Stimulated activated CD4-positive, alpha-beta T cell treated with anti-CD3 and anti-CD28 coated beads, Interleukin-1b, Interleukin-23, amount 100 ng/mL, for 24 hours (primary cell): ENCODE results near the gene RAB39A.
A peak's percentile ranks its signal among the peaks of the same experiment; 100 is the strongest.
"Not testable (repeated sequence)": the region's sequence is repeated elsewhere in the genome, so short reads cannot be mapped to it uniquely, and the experiment has no call there.

Source experiments
- DNase-seq, 4 experiments: peaks; one replicate each; pipeline ENCODE4 v3.0.0-alpha.2; 2020; ENCODE audit warnings: low read depth in 4 of 4, low spot score in 1 of 4

The RAB39A gene, protein sequence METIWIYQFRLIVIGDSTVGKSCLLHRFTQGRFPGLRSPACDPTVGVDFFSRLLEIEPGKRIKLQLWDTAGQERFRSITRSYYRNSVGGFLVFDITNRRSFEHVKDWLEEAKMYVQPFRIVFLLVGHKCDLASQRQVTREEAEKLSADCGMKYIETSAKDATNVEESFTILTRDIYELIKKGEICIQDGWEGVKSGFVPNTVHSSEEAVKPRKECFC

DNA sequence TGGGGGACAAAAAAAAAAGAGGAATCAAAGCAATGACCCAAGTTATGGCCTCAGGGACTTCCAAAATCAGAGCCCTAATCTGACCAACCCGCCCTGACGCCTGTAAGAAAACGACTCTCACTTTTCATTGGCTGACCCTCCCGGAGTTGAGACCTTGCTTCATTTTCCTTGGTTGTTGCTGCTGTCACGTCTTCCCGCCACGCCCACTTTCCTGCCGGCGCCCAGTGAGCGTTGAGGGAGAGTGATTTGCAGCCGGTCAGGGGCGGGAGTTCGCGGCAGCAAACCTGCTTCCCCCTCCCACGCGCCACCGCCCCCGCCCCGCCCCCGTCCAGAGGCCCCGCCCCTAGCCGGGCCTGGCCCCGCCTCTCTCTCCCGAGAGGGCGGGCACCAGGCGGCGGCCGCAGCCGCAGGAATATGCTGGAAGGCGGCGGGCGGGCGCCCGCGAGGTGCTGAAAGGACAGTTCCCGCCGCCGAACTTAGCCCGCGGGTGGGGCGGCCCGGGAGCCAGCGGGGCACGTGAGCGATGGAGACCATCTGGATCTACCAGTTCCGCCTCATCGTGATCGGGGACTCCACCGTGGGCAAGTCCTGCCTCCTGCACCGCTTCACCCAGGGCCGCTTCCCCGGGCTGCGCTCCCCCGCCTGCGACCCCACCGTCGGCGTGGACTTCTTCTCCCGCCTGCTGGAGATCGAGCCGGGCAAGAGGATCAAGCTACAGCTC, at the start of gene RAB39A:
TSS of gene RAB39A (plus strand) at position 403 of the 721 bp plus-strand sequence. CDS start at position 524, 121 bp downstream.
- peak; percentile 12 to 72 (median 38) for DNase-seq

DNA sequence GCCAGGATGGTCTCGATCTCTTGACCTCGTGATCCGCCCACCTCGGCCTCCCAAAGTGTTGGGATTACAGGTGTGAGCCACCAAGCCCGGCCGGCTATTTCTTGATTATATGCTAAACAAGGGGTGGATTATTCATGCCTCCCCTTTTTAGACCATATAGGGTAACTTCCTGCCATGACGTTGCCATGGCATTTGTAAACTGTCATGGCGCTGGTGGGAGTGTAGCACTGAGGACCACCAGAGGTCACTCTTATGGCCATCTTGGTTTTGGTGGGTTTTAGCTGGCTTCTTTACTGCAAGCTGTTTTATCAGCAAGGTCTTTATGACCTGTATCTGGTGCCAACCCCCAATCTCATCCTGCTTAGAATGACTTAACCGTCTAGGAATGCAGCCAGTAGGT, 46.8 kb upstream of the RAB39A start:
- not testable (repeated sequence) for DNase-seq

DNA sequence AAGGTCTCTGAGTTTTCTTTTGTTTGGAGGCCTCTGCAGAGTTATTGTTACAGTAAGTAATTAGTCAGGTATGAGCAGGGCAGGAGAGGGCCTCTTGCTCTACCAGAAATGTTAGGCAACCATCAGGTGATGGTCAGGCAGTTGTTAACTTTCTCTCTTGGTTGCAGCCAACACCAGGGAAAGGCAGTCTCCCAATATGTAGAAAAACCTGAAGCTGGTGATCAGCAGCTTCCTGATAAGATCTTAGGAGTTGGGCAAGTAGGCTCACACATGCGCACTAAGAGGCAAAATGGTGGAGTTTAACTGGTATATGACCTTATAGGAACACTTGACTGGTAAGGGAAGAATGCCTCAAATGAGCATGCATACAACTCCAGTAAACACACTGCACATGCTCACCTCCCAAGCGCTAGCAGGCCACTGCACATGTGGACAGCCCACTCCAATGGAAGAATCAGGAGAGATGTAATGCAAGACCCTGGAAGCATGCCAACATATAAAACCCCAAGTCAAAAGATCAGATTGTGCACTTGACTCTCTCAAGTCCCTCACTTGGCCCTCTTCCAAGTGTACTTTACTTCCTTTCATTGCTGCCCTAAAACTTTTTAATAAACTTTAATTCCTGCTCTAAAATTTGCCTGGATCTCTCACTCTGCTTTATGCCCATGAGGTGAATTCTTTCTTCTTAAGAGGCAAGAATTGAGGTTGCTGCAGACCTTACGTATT, 46.0 kb upstream of the RAB39A start:
- no peak for DNase-seq

DNA sequence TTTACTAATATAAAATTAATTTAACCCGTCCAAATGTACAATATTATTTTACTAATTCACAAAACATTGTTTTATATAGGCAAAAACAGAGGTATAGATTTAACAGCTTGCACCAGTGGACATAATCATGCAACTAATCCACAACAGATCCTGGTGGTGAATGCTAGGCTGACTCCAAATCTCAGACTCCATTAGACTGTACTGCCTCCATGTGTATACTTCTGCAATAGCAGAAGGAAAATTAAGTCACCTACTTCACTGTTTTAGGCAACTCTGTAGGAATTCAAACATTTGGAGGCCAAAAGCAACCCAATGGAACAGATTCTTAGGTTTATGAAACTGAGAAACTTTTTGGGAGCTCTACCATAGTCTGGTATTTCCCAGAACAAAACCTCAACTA, 30.0 kb upstream of the RAB39A start:
- DNase-seq = no peak

DNA sequence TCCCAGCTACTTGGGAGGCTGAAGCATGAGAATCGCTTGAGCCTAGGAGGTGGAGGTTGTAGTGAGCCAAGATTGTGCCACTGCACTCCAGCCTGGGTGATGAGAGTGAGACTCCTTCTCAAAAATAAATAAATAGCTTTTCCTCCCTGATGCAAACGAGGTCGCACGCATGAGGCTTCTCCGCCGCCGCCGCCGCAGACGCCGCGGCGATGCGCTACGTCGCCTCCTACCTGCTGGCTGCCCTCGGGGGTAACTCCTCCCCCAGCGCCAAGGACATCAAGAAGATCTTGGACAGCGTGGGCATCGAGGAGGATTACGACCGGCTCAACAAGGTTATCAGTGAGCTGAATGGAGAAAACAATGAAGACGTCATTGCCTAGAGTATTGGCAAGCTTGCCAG, 20.0 kb upstream of the RAB39A start:
- DNase-seq = no peak

DNA sequence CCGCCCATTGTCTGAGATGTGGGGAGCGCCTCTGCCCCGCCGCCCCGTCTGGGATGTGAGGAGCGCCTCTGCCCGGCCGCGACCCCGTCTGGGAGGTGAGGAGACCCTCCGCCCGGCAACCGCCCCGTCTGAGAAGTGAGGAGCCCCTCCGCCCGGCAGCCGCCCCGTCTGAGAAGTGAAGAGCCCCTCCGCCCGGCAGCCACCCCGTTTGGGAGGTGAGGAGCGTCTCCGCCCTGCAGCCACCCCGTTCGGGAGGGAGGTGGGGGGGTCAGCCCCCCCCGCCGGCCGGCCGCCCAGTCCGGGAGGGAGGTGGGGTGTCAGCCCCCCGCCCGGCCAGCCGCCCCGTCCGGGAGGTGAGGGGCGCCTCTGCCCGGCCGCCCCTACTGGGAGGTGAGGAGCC, 15.8 kb upstream of the RAB39A start:
- DNase-seq = not testable (repeated sequence)

DNA sequence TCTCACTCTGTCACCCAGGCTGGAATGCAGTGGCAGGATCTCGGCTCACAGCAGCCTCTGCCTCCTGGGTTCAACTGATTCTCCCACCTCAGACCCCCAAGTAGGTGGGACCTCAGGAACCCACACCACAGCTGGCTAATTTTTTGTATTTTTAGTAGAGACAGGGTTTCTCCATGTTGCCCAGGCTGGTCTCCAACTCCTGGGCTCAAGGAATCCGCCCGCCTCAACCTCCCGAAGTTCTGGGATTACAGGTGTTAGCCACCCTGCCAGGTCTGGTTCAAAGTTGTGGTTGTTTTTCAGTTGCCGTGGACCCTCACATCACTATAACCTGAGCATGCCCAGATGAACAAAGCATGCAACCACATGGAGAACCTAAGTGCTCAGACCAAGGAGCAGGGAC, 13.0 kb upstream of the RAB39A start:
- no peak for DNase-seq

DNA sequence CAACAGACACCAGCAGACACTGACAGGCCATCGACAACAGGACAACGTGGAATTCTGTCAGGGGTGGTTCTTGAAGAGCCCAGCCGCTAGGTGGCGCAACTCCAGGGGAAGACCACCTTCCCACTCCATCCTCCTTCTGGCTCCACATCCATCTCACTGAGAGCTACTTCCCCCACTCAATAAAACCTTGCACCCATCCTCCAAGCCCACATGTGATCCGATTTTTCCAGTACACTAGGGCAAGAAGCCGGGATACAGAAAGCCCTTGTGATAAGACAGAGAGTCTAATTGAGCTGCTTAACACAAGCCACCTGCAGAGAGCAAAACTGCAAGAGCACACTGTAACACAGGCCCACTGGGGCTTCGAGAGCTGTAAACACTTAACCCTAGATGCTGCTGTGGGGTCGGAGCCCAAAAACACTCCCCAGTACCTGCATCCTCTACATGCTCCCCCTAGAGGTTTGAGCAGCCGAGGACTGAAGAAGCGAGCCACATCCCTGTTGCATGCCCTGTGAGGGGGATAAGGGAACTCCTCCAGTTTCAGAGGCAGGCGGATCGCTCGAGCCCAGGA, 11.5 kb upstream of the RAB39A start:
- DNase-seq = no peak

DNA sequence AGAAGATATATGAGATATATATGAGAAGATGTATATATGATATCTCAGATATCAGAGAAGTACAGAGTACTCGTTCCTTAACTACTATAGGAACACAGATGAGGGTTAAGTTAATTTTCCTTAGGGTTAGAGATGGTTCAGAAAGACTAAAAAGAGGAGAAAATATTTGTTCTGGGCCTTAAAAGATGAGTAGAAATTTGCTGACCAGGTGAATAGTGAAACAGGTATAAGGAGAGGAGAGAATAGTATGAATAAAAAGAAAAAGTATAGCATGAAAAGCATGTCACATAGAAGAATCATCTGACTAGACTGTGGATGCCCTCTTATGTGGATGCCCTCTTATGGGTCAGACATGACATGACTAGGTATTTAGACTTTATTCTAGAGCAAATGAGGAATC, 6.3 kb upstream of the RAB39A start:
- DNase-seq = no peak

DNA sequence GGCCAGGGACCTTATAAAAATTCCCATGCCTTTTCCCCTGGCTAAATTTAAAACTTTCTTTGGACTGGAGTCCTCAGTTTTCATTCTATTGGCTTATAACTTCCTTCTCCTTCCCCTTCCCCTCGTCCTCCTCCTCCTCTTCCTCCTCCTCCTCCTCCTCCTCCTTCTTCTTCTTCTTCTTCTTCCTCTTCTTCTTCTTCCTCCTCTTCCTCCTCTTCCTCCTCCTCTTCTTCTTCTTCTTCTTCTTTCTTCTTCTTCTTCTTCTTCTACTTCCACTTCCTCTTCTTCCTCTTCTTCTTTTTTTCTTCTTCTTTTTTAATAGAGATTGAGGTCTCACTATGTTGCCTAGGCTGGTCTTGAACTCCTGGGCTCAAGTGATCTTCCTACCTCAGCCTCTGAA, 4.7 kb upstream of the RAB39A start:
- not testable (repeated sequence) for DNase-seq

DNA sequence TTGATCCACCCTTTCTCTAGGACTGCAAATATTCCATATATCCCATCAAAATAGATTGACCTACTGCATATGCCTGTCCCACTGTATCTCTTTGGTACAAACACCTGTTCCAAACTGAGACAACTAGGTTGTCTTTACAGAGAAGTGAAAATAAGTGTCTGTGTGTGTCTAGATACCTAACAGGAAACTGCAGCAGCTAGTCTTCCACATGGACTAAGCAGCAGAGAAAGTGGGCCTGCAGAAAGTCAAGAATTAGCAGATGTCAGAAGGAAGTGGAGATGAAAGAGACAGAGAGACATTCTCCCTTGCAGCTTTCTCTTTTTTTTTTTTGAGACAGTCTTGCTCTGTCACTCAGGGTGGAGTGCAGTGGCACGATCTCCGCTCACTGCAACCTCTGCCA, 3.9 kb upstream of the RAB39A start:
- no peak for DNase-seq

DNA sequence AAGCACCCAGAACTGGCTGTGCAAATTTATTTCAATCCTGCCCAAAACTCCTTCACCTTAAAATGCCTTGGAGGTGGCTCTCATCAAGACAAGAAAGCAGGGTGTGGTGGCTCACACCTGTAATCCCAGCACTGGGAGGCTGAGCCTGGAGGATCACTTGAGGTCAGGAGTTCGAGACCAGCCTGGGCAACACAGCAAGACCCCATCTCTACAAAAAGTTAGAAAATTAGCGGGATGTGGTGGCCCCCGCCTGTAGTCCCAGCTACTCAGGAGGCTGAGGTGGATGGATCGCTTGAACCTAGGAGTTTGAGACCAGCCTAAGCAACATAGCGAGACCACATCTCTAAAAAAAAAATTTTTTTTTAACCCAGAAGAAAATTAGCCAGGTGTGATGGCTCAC, 689 bp upstream of the RAB39A start:
- no peak for DNase-seq

DNA sequence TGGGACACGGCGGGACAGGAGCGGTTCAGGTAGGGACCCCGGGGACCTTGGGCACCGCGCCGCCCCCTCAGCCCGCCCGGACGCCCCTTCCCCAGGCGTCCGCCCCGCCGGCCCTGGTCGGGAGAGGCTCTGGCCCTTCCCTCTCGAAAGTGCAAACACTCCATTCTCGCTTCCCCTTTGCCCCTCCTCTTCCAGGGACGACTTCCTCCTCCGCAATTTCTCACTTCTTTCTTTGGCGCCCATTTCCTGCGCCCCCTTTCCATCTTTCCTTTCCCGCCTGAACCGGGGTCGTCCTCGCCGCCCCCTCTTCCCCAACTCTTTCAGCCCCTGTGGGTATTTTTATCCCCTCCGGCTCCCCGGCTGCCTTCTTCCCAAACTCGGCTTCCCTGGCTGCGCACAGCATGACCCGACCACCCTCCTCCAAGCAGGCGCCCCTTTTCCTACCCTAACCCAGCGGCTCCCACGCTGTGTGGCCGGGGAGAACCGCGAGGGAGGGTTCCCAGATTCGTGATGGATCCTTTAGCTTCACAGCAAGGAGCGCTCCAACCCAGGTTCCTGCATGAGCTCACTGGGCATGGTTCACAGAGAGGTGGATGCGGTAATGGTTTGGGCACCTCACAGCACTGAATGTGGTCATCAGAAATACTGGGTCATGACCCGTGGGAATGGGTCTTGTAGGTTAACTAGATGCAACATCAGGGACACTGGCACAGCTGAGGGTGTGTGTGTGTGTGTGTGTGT, 689 bp downstream of the RAB39A start:
- no peak for DNase-seq

DNA sequence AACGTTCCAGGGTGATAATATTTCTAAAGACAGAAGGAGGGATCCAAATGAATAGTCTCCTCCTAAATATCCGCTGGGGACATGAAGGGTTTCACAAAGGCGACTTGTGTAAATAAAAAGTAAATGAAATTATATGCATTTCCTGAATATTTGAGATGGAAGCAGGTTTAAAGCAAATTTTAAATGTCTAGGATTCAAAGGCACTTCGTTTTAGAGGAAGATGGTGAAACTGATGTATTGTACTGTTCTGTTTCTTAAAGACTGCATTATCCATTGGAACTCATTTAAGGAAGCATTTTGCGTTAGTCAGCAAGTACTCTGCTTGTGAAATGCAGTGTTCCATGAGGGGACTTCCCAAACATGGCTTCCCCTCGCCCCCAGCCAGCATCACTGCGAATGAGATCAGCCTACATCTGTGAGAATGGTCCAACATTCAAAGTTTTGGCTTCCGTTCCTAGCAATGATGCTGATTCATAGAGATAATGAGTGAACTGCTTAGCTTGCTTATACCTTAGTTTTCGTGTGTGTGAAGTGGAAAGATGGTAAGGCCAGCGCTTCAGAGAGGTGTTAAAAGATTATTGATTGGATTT, 1.5 kb downstream of the RAB39A start:
- no peak for DNase-seq

DNA sequence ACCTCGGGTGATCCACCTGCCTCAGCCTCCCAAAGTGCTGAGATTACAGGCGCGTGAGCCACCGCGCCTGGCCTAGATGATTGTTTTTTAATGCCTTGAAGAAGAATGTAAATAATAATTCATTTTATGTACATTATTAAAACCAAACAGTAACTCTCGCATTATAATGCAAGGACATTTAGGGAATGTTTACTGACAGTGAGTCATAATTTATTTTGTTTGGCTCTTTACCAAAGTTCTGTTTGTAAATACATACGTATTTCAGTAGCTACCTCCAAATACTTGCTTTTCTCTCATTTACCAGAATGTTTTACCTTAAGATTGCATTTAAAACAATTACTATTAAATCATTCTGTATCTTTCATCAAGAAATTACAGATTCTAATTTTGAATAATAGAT, 3.0 kb downstream of the RAB39A start:
- no peak for DNase-seq

DNA sequence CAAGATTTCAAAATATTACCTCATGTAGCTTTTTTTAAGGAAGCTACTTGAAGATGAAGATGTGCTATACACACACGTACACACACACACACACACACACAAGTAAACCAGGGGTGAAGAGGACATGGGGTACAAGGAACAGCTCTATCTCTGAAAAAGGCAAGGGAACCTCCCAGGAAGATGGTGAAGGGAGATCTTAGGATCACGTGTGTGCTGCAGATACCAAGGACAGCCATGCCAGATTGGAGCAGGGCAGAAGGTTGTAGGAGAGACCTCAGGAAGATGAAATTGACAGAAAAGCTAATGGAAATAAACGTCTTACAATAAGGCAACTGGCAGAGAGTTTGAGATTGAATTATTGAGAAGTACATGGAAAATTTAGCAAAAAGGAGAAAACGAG, 19.7 kb downstream of the RAB39A start:
- DNase-seq = no peak

DNA sequence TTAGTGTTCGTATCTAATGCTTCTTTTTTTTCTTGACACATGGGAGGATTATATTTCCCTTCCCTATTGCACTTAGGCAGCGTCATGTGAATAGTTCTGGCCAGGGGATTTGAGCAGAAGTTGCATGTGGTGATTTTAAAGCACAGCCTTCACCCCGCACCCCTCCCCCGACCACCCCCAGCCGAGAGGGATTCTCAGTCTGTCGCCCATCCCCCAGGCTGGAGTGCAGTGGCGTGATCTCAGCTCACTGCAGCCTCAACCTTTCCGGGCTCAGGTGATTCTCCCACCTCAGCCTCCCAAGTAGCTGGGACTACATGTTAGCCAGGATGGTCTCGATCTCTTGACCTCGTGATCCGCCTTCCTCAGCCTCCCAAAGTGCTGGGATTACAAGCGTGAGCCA, 20.1 kb downstream of the RAB39A start:
- DNase-seq = not testable (repeated sequence)

DNA sequence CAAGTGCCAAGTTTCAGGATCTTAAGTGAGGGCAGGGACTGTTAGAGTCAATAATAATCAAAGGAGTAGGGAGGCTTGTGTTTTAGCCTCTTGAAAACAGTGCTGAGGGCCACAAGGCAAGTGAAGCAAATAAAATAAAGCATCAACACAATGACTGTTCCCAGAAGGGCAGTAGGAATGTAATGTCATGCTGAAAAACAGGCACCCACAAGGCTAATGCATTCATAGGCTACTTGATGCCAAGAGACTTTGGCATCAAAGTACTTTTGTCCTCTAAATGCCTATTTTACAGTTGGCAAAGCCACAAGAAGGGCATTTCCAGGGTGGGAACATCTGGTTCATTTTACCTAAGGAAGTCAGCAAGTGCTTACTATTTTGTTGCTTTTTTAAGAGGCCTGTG, 22.9 kb downstream of the RAB39A start:
- no peak for DNase-seq

DNA sequence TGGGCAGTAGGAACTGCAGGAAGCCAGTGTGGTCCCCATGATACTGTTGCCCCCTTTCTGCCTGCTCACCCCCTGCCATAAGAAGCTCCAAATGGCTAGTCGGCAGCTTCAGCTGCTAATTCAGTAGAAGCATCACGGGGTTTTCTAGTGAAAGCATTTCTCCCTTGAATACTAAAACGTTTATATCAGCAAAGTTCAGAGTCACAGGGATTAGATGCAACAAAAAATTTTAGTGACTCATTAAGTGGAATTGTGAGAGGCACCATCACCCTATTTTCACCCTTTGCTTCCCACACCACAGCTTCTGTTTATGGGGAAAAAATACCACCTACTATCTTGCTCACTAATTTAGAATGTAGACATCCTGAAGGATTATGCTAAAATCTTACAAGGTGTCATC, 25.2 kb downstream of the RAB39A start:
- DNase-seq = no peak

DNA sequence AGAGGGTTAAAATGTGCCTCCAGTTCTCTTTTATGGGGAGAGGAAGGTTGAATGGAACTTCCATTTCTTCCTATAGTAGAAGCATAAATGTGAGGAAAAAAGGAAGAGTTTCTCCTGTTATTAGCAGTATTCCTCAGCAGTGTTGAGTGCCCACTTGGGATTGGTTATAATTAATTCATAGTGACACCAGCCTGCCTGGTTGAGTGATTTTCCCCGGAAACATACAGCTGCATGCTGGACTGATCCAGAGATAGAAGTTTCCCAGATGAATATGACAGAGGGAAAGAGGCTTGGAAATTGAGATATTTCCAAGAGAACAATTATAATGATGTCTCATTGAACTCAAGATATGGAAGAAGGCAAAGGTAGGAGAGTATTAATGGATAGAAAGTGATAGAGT, 28.3 kb downstream of the RAB39A start:
- no peak for DNase-seq

DNA sequence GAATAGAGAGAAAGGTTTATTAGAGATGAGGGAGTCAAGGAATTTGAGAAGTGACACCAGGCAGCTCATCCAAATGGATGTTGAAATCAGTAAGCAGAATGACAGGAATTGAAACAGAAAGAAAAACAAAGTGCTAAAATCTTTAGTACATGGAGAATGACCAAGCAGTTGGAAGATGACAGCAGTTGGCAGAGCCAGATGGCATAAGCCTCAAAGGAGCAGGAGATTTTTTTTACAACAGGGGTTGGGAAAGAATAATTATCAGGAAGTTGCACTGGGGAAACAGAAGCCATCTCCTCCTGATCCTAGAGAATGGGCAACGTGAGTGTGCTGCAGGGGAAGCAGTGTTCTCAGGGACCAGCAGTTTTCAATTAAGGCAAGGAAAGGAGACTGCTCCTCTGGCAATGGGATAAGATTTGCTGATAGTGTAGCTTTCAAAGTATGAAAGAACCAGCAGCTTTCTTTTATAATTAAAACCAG, 28.9 kb downstream of the RAB39A start:
- DNase-seq = no peak
